Ovary (tissue), 9 donors: ENCODE data around the gene HMG20B. TPM values are rescaled to one million over a fixed set of nuclear protein-coding genes. Genes with fewer than 3 reads are reported as not detected.
"Not testable (repeated sequence)": the region's sequence is repeated elsewhere in the genome, so short reads cannot be mapped to it uniquely, and the experiment has no call there.

ENCODE experiments used
- DNase-seq, 5 donors: peaks; one replicate each; pipeline ENCODE4 v3.0.0-alpha.2; 2019 to 2020
- H3K27ac ChIP-seq, 2 donors: fragments of 200-600 bp; one replicate each; pipeline versions ENCODE4 v1.5.1 to v1.8.0; 2019 to 2022
- H3K27me3 ChIP-seq: fragments of 200-600 bp; one replicate; pipeline ENCODE4 v1.8.0; 2022
- H3K36me3 ChIP-seq: fragments of 200-600 bp; sonication (generic); one replicate; pipeline ENCODE4 v1.5.1; 2019
- H3K4me1 ChIP-seq: one replicate; pipeline ENCODE4 v1.8.1; 2013; ENCODE audit warnings: mild to moderate bottlenecking, moderate library complexity; ENCODE audit not compliant: insufficient read depth
- H3K4me3 ChIP-seq: fragments of 200-600 bp; sonication (generic); one replicate; pipeline ENCODE4 v1.5.1; 2017
- H3K9me3 ChIP-seq, 2 donors: fragments of 200-600 bp in 1 of 2; sonication (generic) in 1 of 2; one replicate each; pipeline versions ENCODE4 v1.5.1 to v1.8.1; 2013 to 2019; ENCODE audit warnings: mild to moderate bottlenecking in 1 of 2, moderate library complexity in 1 of 2
- EP300 ChIP-seq: sonication (generic); formaldehyde crosslinking; IDR thresholded peaks from one replicate; pipeline ENCODE4 v1.6.1; 2017; ENCODE audit warnings: antibody characterized with exemption
- POLR2A ChIP-seq: fragments of 450-650 bp; IDR thresholded peaks from one replicate; pipeline ENCODE4 v1.6.1; 2017; ENCODE audit warnings: antibody characterized with exemption, mild to moderate bottlenecking, moderate library complexity
- WGBS, 3 donors: extraction: QIAGEN DNeasy Blood & Tissue Kit in 1 of 3; methylation state at CpG; one replicate each; pipeline versions ENCODE4 v1.1.5 to v1.1.7; 2013 to 2017; 5-methylcytosine and 5-hydroxymethylcytosine counted together
- intact Hi-C, 4 donors: fragments of 100-400 bp; cut with DNase I; formaldehyde crosslinking; loops; one replicate each; pipeline versions ENCODE4 v1.11.0 to v1.15.1; 2022 to 2023
- polyA plus RNA-seq, 2 donors: library from polyadenylated mRNA; stranded (reverse); fragments of 200-250 nt in 1 of 2; fragments of 350-450 nt in 1 of 2; fragmentation: Illumina TruSeq in 1 of 2; extraction: RNeasy Lipid Tissue Mini Kit (QIAGEN cat#74804) in 1 of 2; gene quantifications; one replicate each; pipeline ENCODE4 v1.2.3, GENCODE V29; 2013 to 2014
- total RNA-seq, 7 donors: library from RNA; depleted of rRNA in 2 of 7; stranded (reverse); fragments of >200 nt in 2 of 7; fragmentation: NEBNext Ultra II Directional in 3 of 7; extraction: Animal tissue kit (Norgen Biotek cat#: 25700) in 3 of 7; gene quantifications; one replicate each; pipeline versions ENCODE4 v1.1.0 to v1.2.4, GENCODE V29; 2016 to 2023
- TF ChIP-seq, protein P1 (sequence below), 3 donors: fragments of 450-650 bp in 2 of 3; fragments of 200-600 bp in 1 of 3; IDR thresholded peaks; one replicate each; pipeline versions ENCODE4 v1.5.1 to v1.8.0; 2016 to 2022; ENCODE audit warnings: antibody characterized with exemption in 3 of 3, mild to moderate bottlenecking in 1 of 3
- donor health status: DM: no; HTN: no; CAD: no; lungs with moderate emphysema.
- donor health status: DM: no; HTN: no; CAD: no.
- donor health status: Bipolar disorder and iron deficiency.
- donor health status: DM: yes; HTN: yes; CAD: no.
- donor health status: DM: no; HTN: no; CAD: no.
- donor health status: DM: yes; HTN: yes; CAD: no.

HMG20B gene
- total and polyA plus RNA-seq, 9 donors, result 33.2 to 109 (median 60.3) TPM

DNA sequence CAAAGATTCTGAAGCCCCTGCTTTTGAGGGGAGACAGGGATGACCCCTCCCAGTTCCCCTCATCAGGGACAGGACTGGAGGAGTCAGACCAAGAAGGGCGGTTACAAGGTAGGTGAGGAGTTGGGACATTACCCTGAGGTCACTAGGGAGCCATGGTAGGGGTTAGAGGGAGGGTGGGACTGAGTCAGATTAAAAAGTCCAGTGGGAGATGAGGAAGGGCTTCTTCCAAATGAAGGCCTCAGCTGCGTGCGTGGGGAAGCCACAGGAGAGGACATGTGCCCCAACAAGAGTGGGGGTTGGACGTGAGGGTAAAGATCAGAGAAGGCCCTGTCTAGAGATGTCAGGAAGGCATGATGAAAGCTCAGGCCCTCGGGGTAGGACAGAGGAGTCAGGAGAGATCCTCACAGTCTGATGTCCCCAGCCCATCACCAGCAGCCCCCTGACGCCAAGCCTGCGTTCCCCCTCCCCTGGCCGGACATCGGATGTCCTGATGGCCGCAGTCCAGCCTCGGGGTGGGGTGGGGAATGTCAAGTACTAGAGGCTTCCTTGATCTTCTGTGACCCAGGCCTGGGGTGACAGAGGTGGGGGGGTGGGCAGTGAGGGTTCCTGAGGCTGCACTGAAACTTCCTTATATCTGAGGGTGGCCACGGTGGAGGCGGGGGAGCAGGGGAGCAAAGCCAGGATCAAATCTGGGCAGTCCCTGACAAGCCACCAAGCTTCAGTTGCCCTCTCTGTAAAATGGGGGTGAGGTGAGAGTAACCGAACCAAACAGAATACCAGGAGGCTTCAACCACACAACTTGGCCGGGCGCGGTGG is 8.8 kb upstream of the HMG20B start:
- no peak for DNase-seq
- H3K27ac ChIP-seq, result no peak overlapping the region
- H3K4me3 ChIP-seq, result no peak overlapping the region
- TF ChIP-seq POLR2A (no peak), EP300 (no peak)
- TF ChIP-seq, protein P1, sequence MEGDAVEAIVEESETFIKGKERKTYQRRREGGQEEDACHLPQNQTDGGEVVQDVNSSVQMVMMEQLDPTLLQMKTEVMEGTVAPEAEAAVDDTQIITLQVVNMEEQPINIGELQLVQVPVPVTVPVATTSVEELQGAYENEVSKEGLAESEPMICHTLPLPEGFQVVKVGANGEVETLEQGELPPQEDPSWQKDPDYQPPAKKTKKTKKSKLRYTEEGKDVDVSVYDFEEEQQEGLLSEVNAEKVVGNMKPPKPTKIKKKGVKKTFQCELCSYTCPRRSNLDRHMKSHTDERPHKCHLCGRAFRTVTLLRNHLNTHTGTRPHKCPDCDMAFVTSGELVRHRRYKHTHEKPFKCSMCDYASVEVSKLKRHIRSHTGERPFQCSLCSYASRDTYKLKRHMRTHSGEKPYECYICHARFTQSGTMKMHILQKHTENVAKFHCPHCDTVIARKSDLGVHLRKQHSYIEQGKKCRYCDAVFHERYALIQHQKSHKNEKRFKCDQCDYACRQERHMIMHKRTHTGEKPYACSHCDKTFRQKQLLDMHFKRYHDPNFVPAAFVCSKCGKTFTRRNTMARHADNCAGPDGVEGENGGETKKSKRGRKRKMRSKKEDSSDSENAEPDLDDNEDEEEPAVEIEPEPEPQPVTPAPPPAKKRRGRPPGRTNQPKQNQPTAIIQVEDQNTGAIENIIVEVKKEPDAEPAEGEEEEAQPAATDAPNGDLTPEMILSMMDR (IDR thresholded peaks at IDR 0.05), result no peak
- H3K9me3 ChIP-seq, result no peaks in the 10 kb centered on the region
- intact Hi-C loops, result no loop called here
- 75 to 82% (median 81%) methylated on average over 17 of the region's 17 CpGs for WGBS, 3 donors
- H3K27me3 ChIP-seq, result no peaks in the 10 kb centered on the region
- no peaks in the 10 kb centered on the region for H3K36me3 ChIP-seq
- no peaks in the 10 kb centered on the region for H3K4me1 ChIP-seq

- Histone ChIP-seq H3K4me3 (no peak overlapping the region), H3K27me3 (no peaks in the 10 kb centered on the region), H3K9me3 (no peaks in the 10 kb centered on the region), H3K27ac (no peak overlapping the region), H3K36me3 (no peaks in the 10 kb centered on the region), H3K4me1 (no peaks in the 10 kb centered on the region)
- TF ChIP-seq POLR2A, result no peak
- TF ChIP-seq EP300, result no peak
- TF ChIP-seq, protein P1 (IDR thresholded peaks at IDR 0.05), result no peak
- WGBS, 3 donors, result 75 to 77% (median 76%) methylated on average over 19 of the region's 19 CpGs
- intact Hi-C loops, result no loop called here
- DNase-seq, result no peak
Measured at GRCh38 chr19:3565139-3565538, 7.6 kb upstream of the HMG20B start.

DNA sequence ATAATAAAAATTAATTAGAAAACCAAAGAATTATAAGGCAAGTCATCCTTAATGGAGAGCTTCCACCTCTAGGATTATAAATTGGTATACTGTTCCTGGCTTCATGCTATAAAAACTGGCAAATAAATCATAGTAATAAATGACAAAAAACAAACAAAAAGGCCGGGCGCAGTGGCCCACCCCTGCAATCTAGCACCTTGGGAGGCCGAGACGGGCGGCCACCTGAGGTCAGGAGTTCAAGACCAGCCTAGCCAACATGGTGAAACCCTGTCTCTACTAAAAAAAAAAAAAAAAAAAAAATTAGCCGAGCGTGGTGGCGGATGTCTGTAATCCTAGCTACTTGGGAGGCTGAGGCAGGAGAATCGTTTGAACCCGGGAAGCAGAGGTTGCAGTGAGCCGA is 2.7 kb upstream of the HMG20B start:
- H3K4me3 ChIP-seq, H3K4me1 ChIP-seq, H3K9me3 ChIP-seq, intact Hi-C loops, DNase-seq, H3K27me3 ChIP-seq, H3K36me3 ChIP-seq, H3K27ac ChIP-seq: not testable (repeated sequence)
- WGBS, 3 donors, result 83 to 85% (median 84%) methylated on average over 11 of the region's 11 CpGs

- H3K27ac ChIP-seq, result no peak overlapping the region
- DNase-seq, result no peak
- H3K4me1 ChIP-seq, result peaks cover 7% of the 10 kb centered on the region
- no peaks in the 10 kb centered on the region for H3K27me3 ChIP-seq
- TF ChIP-seq, protein P1 (IDR thresholded peaks at IDR 0.05), result no peak
- TF ChIP-seq EP300, result no peak
- TF ChIP-seq POLR2A, result no peak
- 82 to 89% (median 84%) methylated on average over 7 of the region's 7 CpGs for WGBS, 3 donors
- intact Hi-C loops, result no loop called here
- H3K36me3 ChIP-seq, result no peaks in the 10 kb centered on the region
- H3K4me3 ChIP-seq, result no peak overlapping the region
- H3K9me3 ChIP-seq, result no peaks in the 10 kb centered on the region
Measured at GRCh38 chr19:3570606-3571011, 2.1 kb upstream of the HMG20B start.

- Histone ChIP-seq H3K27me3 (no peaks in the 10 kb centered on the region), H3K4me1 (peaks cover 12% of the 10 kb centered on the region), H3K4me3 (peak overlapping the region; percentile 36), H3K27ac (no peak overlapping the region), H3K36me3 (no peaks in the 10 kb centered on the region), H3K9me3 (no peaks in the 10 kb centered on the region)
- peak; percentile 99 for DNase-seq
- TF ChIP-seq, protein P1 (IDR thresholded peaks at IDR 0.05), result no peak
- TF ChIP-seq POLR2A, result no peak
- no peak for TF ChIP-seq EP300
- WGBS, 3 donors, result 1 to 2% (median 1%) methylated on average over 26 to 48 of the region's 48 CpGs
- intact Hi-C loops, result no loop called here
Measured at GRCh38 chr19:3572132-3572854, 451 bp upstream of the HMG20B start.
